Memory B cell (primary cell): Measurements from ENCODE around the gene CDH4.

Source experiments
- ATAC-seq: fragments of 150-1000 bp; cut with Tn5 transposase; 2 replicates; pipeline ENCODE4 v1.10.0; 2021; ENCODE audit warnings: low read depth, mild to moderate bottlenecking, moderate library complexity
- DNase-seq, 2 donors: peaks; one replicate each; pipeline ENCODE4 v3.0.0; 2022; ENCODE audit warnings: low spot score in 2 of 2
- H3K27ac Mint-ChIP-seq: one replicate; pipeline ENCODE4 v1.8.0; 2022; ENCODE audit warnings: mild to moderate bottlenecking, moderate library complexity, mixed read lengths
- H3K27me3 Mint-ChIP-seq: one replicate; pipeline ENCODE4 v1.8.0; 2022; ENCODE audit warnings: mixed read lengths
- H3K36me3 Mint-ChIP-seq: one replicate; pipeline ENCODE4 v1.8.0; 2022; ENCODE audit warnings: mild to moderate bottlenecking, mixed read lengths
- H3K4me1 Mint-ChIP-seq: one replicate; pipeline ENCODE4 v1.8.0; 2022; ENCODE audit warnings: mixed read lengths
- H3K4me3 Mint-ChIP-seq: one replicate; pipeline ENCODE4 v1.8.0; 2022; ENCODE audit warnings: mild to moderate bottlenecking, moderate library complexity, mixed read lengths
- H3K9me3 Mint-ChIP-seq: one replicate; pipeline ENCODE4 v1.8.0; 2022; ENCODE audit warnings: mixed read lengths

CDH4 gene

DNA sequence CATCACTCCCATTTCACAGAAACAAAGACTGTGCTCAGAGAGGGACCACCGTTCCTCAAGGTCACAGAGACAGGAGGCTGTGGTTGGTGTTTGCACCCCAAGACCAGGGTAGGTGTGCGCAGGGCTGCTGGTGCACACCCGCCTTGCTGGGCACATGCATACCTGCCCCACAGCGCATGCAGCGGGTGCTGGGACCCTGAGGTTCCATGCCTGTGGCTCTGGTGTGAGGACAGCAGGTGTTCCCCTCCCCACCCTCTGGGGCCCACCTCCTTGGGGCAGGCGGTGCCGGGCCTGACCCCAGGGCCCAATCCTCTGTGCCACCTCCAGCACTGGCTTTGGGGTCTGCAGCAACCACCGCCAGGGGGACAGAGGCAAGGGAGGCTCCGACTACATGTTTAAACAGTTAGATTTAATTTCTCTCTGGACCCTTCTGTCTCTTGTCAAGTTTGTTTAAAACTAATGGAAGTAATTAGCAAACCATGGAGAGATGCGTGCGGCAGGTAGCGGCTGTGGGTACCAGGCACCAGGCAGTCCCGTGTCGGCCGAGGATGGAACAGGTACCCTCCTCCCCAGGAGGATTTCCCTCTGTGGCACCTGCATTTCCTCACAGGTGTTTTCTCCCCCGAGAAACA, 485.9 kb downstream of the CDH4 start:
- no peaks in the 10 kb centered on the region for H3K36me3 Mint-ChIP-seq
- no peak for ATAC-seq
- no peak for DNase-seq
- peaks cover 1% of the 10 kb centered on the region for H3K9me3 Mint-ChIP-seq
- peaks cover 6% of the 10 kb centered on the region for H3K27me3 Mint-ChIP-seq
- H3K27ac Mint-ChIP-seq = no peak overlapping the region
- no peaks in the 10 kb centered on the region for H3K4me1 Mint-ChIP-seq
- no peak overlapping the region for H3K4me3 Mint-ChIP-seq

DNA sequence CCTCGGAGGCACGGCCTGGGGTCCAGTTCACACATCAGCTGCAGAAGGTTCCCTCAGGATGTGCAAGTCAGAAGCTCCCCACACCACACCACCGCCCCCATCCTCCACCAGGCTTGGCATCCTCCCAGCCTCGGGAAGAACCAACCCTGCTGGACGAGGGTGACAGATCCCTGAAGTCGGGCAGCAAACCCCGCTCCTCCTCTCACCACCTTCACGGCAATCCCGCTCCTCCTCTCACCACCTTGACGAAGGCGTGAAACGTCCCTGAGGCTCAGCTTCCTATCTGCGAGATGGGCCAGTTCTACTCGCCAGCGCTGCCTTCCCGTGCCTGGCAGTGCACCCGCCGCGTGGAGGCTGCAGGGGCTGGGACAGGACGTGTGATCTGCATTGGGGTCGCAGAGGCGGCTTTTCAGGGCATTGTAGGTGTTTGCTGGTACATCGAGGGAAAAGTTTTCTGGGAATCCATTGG, 486.6 kb downstream of the CDH4 start:
- Mint-ChIP-seq H3K9me3 (peaks cover 1% of the 10 kb centered on the region), H3K4me3 (no peak overlapping the region), H3K36me3 (no peaks in the 10 kb centered on the region), H3K4me1 (no peaks in the 10 kb centered on the region), H3K27me3 (peaks cover 4% of the 10 kb centered on the region), H3K27ac (no peak overlapping the region)
- no peak for DNase-seq
- ATAC-seq = no peak

DNA sequence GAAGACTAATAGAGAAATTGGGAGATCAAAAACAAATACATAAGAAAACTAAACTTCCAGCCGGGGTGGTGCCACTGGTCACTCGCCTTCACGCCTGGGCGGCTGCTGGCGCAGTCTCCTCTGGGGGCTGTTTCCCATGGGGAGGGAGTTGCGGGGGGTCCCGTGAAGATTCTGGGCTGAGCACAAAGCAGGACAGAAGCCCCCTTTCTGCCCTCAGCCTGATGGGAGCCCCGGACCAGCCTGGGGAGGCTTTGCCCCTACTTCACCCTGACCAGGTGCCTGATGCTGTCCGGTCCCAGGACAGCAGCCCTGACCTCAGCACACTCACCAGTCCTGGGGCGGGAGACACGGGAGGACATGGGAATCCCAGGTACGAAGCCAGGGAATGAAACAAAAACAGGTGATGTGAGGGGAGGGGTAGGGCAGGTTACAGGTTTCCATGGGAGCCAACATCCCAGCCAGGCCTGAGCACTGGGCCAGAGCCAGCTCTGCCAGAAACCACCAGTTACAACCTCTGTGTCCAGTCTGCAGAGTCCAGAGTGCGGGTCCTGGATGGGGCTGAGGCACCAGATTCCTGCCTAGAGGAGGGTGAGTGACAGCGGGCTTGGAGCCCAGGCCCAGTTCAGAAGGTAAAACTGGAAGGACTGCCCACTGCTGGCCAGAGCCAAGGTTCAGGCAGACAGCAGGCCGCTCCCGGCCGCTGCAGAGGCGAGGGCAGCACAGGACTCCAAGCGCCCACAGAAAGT, 487.2 kb downstream of the CDH4 start:
- H3K27me3 Mint-ChIP-seq = peaks cover 7% of the 10 kb centered on the region
- ATAC-seq (no peak), DNase-seq (no peak)
- no peak overlapping the region for H3K27ac Mint-ChIP-seq
- peaks cover 1% of the 10 kb centered on the region for H3K9me3 Mint-ChIP-seq
- H3K4me1 Mint-ChIP-seq = no peaks in the 10 kb centered on the region
- H3K36me3 Mint-ChIP-seq = no peaks in the 10 kb centered on the region
- H3K4me3 Mint-ChIP-seq = no peak overlapping the region

DNA sequence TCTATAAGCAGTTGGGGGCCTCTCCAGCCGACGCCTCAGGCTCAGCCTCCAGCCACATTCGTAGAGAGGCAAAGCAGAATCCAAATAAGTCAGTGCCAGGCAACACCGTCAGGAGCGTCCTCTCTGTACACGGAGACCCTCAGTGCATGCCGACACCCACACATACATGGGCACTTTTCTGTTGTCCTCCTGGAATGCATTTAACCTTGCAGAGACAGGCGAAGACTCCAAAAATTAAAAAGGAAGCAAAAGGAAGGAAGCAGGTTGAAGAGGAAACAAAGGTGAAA, 487.7 kb downstream of the CDH4 start:
- Mint-ChIP-seq H3K4me1 (no peaks in the 10 kb centered on the region), H3K9me3 (peaks cover 1% of the 10 kb centered on the region)
- no peak for ATAC-seq

DNA sequence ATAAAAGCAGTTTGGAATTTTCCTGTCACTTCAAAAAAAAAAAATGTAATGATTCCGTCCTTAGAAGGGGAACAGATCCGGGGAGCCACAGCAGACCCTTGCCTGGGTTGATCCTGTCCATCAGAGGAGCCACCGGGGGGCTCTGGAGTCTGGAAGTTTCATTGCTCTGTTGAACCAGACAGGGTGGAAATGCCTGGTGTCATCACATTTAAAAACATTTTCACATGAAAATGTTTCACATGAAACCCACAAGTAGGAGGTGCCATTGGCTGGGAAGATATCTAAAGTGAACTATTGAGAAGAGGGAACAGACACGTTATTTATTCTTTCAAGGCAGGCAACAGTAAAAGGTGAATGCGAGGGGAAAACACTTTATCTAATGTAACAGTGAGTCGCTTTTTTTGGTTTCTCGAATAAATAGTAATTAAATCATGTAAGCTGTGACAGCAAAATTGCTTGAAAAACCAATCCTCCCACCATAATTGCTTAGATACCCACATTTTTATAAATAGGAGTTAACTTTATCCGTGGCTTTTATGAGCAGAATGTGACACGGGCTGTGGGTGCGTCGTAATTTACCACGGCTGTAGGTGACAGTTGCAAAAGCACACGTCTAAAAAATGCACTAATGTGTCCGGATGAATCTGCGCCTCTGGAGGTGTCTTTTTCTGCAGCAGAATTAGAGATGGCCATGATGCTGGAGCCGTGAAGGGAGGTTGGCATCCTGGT, 490.2 kb downstream of the CDH4 start:
- Mint-ChIP-seq H3K9me3 (peaks cover 1% of the 10 kb centered on the region), H3K4me3 (no peak overlapping the region), H3K36me3 (no peaks in the 10 kb centered on the region), H3K27me3 (peaks cover 3% of the 10 kb centered on the region), H3K4me1 (no peaks in the 10 kb centered on the region), H3K27ac (no peak overlapping the region)
- no peak for ATAC-seq
- no peak for DNase-seq

More for the DNA sequence above, 487.7 kb downstream of the CDH4 start:
- Mint-ChIP-seq H3K4me3 (no peak overlapping the region), H3K27ac (no peak overlapping the region), H3K36me3 (no peaks in the 10 kb centered on the region), H3K27me3 (peaks cover 7% of the 10 kb centered on the region)
- no peak for DNase-seq

DNA sequence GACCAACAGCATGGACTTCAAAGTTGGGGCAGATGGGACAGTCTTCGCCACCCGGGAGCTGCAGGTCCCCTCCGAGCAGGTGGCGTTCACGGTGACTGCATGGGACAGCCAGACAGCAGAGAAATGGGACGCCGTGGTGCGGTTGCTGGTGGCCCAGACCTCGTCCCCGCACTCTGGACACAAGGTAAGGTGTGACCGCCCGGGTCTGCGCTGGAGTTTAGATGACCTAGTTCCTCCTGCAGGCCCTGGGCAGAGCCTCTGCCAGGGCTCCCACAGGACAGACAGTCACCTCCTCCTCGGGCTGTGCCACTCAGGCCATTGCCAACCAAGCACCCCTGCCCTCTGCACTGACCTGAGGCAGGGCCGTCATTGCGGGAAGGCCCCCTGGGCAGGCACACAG, 491.5 kb downstream of the CDH4 start:
- no peak overlapping the region for H3K4me3 Mint-ChIP-seq
- H3K27ac Mint-ChIP-seq = no peak overlapping the region
- peaks cover 3% of the 10 kb centered on the region for H3K27me3 Mint-ChIP-seq
- H3K9me3 Mint-ChIP-seq = peaks cover 7% of the 10 kb centered on the region
- DNase-seq = no peak
- H3K36me3 Mint-ChIP-seq = no peaks in the 10 kb centered on the region
- no peak for ATAC-seq
- no peaks in the 10 kb centered on the region for H3K4me1 Mint-ChIP-seq

DNA sequence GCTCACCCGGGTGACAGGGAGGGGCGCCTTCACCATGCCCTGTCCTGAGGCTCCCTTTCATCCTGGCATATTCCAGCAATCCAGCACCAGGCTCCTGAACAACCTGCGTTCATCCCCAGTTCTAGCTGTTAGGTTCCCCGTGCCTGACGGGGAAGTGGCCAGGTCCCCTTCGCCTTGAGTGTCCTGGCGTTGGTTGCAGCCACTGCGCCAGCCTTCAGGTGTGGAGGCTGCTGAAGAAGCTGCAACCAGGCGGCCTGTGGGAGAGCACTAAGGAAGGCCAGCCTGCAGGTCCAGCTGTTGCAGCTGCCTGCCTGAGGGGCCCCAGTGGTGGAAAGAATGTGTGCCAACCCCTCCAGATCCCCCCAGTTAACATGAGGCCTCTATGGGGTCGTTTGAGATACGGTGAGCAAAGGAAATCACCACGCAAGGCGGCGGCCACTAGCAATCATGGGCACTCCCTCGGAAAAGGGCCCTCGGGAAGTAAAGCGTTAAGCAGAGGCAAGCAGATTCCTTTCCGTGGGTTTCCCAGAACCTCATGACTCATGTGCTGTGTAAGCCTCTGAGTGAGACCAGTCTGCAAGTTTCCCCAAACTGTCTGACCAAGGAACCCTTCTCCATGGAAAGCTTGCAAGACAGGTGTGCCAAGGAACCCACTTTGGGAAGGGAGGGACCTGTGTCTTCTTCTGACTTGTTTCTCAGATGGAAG, 492.8 kb downstream of the CDH4 start:
- DNase-seq = no peak
- Mint-ChIP-seq H3K9me3 (peaks cover 7% of the 10 kb centered on the region), H3K4me1 (no peaks in the 10 kb centered on the region), H3K36me3 (no peaks in the 10 kb centered on the region), H3K27ac (no peak overlapping the region), H3K27me3 (peaks cover 3% of the 10 kb centered on the region), H3K4me3 (no peak overlapping the region)
- no peak for ATAC-seq

DNA sequence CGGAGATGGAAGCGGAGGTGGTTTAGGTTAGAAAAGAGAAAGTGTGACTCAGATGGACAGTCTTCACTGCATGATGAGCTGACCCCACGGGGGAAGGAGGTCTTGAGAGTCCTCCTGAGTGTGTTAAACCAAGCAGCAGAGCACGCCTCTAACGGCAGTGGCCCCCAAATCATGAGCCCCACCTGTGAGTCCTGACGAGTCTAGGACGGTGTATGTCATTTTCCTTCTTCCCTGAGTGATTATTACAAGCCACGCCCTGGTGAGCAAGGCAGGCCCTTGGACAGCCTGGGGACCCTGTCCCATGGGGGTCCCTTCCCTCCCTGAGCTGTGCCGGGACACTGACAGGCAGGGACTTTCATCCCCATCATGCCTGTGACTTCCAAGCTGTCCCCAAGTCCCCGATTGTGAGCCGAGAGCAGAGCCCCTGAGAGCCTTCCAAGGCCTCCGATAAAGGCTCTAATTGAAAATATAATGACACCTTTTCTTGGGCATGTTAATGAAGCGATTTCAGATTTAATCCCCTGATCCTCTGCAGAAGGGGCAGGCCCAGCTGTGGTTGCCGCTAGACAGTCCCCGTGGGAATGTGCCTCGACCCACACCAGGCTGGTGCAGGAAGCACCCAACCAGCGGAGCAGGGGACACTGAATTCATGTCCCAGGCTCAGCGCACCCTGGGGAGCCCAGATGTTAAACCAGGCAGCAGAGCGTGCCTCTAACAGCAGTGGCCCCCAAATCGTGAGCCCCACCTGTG, 493.5 kb downstream of the CDH4 start:
- Mint-ChIP-seq H3K4me1 (no peaks in the 10 kb centered on the region), H3K36me3 (no peaks in the 10 kb centered on the region), H3K27ac (no peak overlapping the region), H3K4me3 (no peak overlapping the region), H3K9me3 (peaks cover 10% of the 10 kb centered on the region), H3K27me3 (peaks cover 3% of the 10 kb centered on the region)
- ATAC-seq = no peak
- no peak for DNase-seq

DNA sequence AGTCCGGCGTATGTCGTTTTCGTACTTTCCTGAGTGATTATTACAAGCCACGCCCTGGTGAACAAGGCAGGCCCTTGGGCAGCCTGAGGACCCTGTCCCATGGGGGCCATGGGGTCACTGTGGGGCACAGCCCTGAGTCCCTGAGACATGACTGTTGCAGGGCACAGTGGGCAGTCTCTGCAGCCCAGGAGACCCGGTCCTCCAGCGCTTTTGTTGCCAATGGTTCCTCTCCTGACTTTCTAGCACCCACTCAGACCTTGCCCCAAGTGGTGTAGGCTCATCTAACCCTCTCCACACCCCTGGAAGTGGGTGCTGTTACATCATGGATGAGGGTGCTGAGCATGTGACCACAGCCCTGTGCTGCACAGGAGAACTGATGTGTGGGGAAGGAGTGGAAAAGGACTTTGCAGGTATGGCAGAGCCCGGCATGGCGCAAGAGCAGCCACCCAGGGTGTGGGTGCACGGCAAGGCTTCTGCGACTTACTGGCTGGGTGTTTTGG, 494.1 kb downstream of the CDH4 start:
- H3K4me3 Mint-ChIP-seq = no peak overlapping the region
- H3K27ac Mint-ChIP-seq = no peak overlapping the region
- no peaks in the 10 kb centered on the region for H3K36me3 Mint-ChIP-seq
- H3K4me1 Mint-ChIP-seq = no peaks in the 10 kb centered on the region
- H3K27me3 Mint-ChIP-seq = peaks cover 3% of the 10 kb centered on the region
- H3K9me3 Mint-ChIP-seq = peaks cover 10% of the 10 kb centered on the region
- DNase-seq (no peak), ATAC-seq (no peak)

DNA sequence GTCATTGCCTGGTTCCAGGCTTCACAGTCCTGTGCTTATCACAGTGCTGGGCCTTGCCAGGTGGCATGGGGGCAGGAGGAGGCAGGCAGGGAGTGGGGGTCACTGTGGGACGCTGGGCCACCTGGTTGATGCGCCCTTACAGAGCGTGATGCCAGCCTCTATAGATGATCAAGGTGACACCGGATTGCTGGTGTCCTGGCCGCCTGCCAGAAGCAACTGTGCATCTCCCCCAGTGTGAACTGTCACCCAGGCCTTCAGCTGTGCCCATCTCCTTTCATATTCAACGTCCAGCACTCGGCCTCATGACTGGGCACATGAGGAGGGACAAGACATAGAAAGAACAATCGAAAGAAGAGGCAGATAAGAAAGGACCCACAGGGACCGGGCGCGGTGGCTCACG, 494.7 kb downstream of the CDH4 start:
- DNase-seq = no peak
- peaks cover 10% of the 10 kb centered on the region for H3K9me3 Mint-ChIP-seq
- no peak overlapping the region for H3K4me3 Mint-ChIP-seq
- H3K36me3 Mint-ChIP-seq = no peaks in the 10 kb centered on the region
- no peaks in the 10 kb centered on the region for H3K4me1 Mint-ChIP-seq
- H3K27ac Mint-ChIP-seq = no peak overlapping the region
- peaks cover 3% of the 10 kb centered on the region for H3K27me3 Mint-ChIP-seq
- no peak for ATAC-seq

DNA sequence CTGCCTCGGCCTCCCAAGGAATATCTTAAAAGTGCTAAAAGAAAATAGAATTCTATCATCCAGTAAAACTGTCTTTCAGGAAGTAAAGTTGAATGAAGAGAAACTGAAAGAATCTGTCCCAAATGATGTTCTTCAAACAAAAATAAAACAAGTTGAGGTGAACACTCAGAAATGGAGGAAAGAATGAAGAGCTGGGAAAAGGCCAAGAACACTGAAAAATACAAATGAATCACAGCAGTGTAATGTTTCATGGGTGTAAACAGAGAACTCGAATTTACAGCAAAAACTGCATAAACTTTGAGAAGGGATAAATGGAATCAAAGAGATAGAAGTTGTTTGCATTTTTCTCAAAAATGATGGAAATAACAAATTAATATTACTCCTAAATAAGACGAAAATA, 496.3 kb downstream of the CDH4 start:
- H3K4me3 Mint-ChIP-seq = no peak overlapping the region
- peaks cover 9% of the 10 kb centered on the region for H3K9me3 Mint-ChIP-seq
- DNase-seq (no peak), ATAC-seq (no peak)
- H3K27me3 Mint-ChIP-seq = peaks cover 3% of the 10 kb centered on the region
- H3K27ac Mint-ChIP-seq = no peak overlapping the region
- H3K4me1 Mint-ChIP-seq = no peaks in the 10 kb centered on the region
- no peaks in the 10 kb centered on the region for H3K36me3 Mint-ChIP-seq

DNA sequence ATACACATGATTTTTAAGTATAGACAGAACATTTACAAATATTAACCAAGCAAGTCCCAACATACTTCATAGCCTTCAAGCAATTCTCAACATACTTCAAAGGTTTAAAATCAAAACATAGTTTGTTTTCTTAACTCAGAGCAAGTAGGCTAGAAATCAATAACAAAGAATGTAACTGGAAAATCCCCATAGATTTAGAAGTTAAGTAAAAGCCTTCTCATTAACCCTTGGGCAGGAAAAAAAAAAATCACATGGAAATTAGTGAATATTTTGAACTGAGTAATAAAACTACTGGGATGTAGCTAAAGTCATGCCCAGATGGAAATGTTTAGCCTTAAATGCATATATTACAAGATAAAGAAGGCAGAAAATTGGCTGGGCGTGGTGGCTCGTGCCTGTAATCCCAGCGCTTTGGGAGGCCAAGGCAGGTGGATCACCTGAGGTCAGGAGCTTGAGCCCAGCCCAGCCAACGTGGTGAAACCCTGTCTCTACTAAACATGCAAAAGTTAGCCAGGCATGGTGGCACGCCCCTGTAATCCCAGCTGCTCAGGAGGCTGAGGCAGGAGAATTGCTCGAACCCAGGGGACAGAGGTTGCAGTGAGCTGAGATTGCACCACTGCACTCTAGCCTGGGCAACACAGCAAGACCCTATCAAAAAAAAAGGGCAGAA, 497.5 kb downstream of the CDH4 start:
- DNase-seq = no peak
- ATAC-seq = no peak
- Mint-ChIP-seq H3K36me3 (no peaks in the 10 kb centered on the region), H3K4me1 (peaks cover 2% of the 10 kb centered on the region), H3K27ac (no peak overlapping the region), H3K4me3 (no peak overlapping the region), H3K27me3 (no peaks in the 10 kb centered on the region), H3K9me3 (peaks cover 9% of the 10 kb centered on the region)

DNA sequence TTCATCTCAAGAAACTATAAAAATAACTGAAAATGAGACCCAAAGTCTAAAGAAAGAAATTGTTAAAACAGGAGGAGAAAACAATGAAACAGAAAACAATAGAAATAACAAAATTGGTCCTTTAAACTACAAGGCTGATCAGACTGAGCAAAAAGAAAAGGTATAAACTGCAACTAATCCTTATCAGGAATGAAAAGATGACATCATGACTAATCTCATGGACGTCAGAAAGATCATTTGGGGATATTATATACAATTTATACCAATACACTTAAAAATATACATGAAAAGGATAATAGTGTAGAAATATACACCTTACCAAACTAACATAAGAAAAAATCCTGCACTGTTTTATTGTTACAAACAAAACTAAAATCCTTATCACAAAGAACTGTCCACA, 498.0 kb downstream of the CDH4 start:
- peaks cover 9% of the 10 kb centered on the region for H3K9me3 Mint-ChIP-seq
- H3K4me1 Mint-ChIP-seq = peaks cover 2% of the 10 kb centered on the region
- ATAC-seq (no peak), DNase-seq (no peak)
- H3K27ac Mint-ChIP-seq = no peak overlapping the region
- no peak overlapping the region for H3K4me3 Mint-ChIP-seq
- H3K36me3 Mint-ChIP-seq = no peaks in the 10 kb centered on the region
- H3K27me3 Mint-ChIP-seq = no peaks in the 10 kb centered on the region
